ENCODE results near the gene JRKL.

The JRKL gene

DNA sequence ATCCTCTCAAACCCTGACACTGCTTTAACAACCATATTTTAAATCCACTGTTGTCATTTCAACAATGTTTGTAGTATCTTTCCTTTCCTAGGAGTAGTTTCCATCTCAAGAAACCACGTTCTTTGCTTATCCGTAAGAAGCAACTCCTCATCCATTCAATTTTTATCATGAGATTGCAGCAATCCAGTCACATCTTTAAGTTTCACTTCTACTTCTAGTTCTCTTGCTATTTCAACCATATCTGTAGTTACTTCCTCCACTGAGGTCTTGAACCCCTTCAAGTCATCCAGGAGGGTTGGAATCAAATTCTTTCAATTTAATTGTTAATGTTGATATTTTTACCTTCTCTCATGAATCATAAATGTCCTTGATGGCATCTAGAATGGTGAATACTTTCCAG is 22.5 kb upstream of the JRKL start:
- Histone ChIP-seq H3K4me2 (ENCODE audit: low read length) (no peak overlapping the region), H3K4me1 (ENCODE audit: control insufficient read depth, low read depth, low read length) (no peaks in the 10 kb centered on the region), H3K18ac (ENCODE audit: low read length) (no peak overlapping the region), H3K23ac (ENCODE audit: low read length) (no peak overlapping the region), H3K27ac (ENCODE audit: low read depth, low read length) (no peak overlapping the region), H3K9ac (ENCODE audit: low read length) (no peak overlapping the region), H3K4ac (ENCODE audit: low read depth, low read length) (no peak overlapping the region), H2BK15ac (replicated peaks; ENCODE audit: low read depth) (no peak overlapping the region), H2AK5ac (ENCODE audit: low read length) (no peak overlapping the region), H3K4me3 (ENCODE audit: low read length) (no peak overlapping the region), H2BK120ac (ENCODE audit: low read depth, low read length) (no peak overlapping the region), H3K79me1 (ENCODE audit: low read length) (no peaks in the 10 kb centered on the region), H2BK5ac (ENCODE audit: low read length) (no peak overlapping the region), H3K56ac (ENCODE audit: low read length) (no peak overlapping the region), H4K8ac (ENCODE audit: low read depth, low read length) (no peak overlapping the region), H3K27me3 (ENCODE audit: insufficient read depth, low read length, poor library complexity) (no peaks in the 10 kb centered on the region), H3K79me2 (ENCODE audit: control insufficient read depth, insufficient read depth, low read length) (no peaks in the 10 kb centered on the region), H4K5ac (ENCODE audit: low read length) (no peak overlapping the region), H3K36me3 (ENCODE audit: control insufficient read depth, insufficient read depth, low read length) (no peaks in the 10 kb centered on the region)
- WGBS (ENCODE audit: extremely low coverage, insufficient coverage, low lambda C conversion rate): no CpG with 5 or more reads among the region's 2 CpGs
- DNase-seq: no peak

DNA sequence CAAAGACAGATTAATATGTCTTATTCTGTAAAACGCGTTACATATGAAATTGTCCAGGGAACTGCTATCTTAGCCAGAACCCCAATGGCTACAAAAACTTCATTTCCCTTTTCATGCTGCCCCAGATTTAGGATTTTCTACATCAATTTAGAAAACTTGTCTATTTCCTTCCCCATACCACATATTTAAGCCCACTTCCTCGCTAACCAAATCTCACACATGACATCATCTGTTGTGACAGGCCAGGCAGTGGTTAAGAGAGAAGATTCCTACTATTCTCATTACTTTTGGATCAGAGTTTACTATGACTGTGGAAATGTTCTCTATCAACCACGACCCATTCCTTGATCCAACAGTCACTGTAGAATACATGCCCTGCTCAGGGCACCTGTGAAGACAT is 16.0 kb upstream of the JRKL start:
- no peak overlapping the region for H3K9ac ChIP-seq (ENCODE audit: low read length)
- H2AK5ac ChIP-seq (ENCODE audit: low read length): no peak overlapping the region
- H3K27ac ChIP-seq (ENCODE audit: low read depth, low read length): no peak overlapping the region
- no peak overlapping the region for H4K8ac ChIP-seq (ENCODE audit: low read depth, low read length)
- no peak overlapping the region for H3K23ac ChIP-seq (ENCODE audit: low read length)
- H3K4ac ChIP-seq (ENCODE audit: low read depth, low read length): no peak overlapping the region
- H3K18ac ChIP-seq (ENCODE audit: low read length): no peak overlapping the region
- H3K4me2 ChIP-seq (ENCODE audit: low read length): no peak overlapping the region
- no peak overlapping the region for H4K5ac ChIP-seq (ENCODE audit: low read length)
- no peaks in the 10 kb centered on the region for H3K27me3 ChIP-seq (ENCODE audit: insufficient read depth, low read length, poor library complexity)
- no peaks in the 10 kb centered on the region for H3K36me3 ChIP-seq (ENCODE audit: control insufficient read depth, insufficient read depth, low read length)
- no CpG with 5 or more reads among the region's 4 CpGs for WGBS (ENCODE audit: extremely low coverage, insufficient coverage, low lambda C conversion rate)
- H3K79me2 ChIP-seq (ENCODE audit: control insufficient read depth, insufficient read depth, low read length): no peaks in the 10 kb centered on the region
- no peak overlapping the region for H2BK15ac ChIP-seq (replicated peaks; ENCODE audit: low read depth)
- H3K4me1 ChIP-seq (ENCODE audit: control insufficient read depth, low read depth, low read length): no peaks in the 10 kb centered on the region
- no peak overlapping the region for H3K4me3 ChIP-seq (ENCODE audit: low read length)
- H2BK120ac ChIP-seq (ENCODE audit: low read depth, low read length): no peak overlapping the region
- no peak for DNase-seq
- H3K56ac ChIP-seq (ENCODE audit: low read length): no peak overlapping the region
- no peaks in the 10 kb centered on the region for H3K79me1 ChIP-seq (ENCODE audit: low read length)
- H2BK5ac ChIP-seq (ENCODE audit: low read length): no peak overlapping the region

DNA sequence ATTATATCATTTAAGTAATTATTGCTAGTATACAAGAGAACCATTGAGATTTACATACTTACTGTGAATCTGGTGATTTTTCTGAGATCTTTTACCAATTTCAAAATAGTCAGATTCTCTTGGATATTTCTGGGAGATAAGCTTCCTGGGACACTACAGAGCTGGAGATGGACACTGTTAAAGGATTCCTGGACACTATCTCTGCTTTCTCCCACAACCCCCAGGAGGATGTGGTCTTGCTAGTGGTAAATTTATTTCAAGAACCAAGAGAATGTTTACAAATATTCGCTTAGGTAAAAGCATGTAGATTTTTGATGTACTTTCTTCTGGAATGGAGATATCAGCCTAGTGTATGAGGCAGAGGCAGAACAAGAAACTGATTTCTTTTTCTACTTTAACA is 13.0 kb upstream of the JRKL start:
- H2AK5ac ChIP-seq (ENCODE audit: low read length): no peak overlapping the region
- no peak overlapping the region for H3K4me2 ChIP-seq (ENCODE audit: low read length)
- no CpG with 5 or more reads among the region's 1 CpG for WGBS (ENCODE audit: extremely low coverage, insufficient coverage, low lambda C conversion rate)
- no peaks in the 10 kb centered on the region for H3K27me3 ChIP-seq (ENCODE audit: insufficient read depth, low read length, poor library complexity)
- no peak overlapping the region for H3K56ac ChIP-seq (ENCODE audit: low read length)
- no peak overlapping the region for H4K8ac ChIP-seq (ENCODE audit: low read depth, low read length)
- H2BK5ac ChIP-seq (ENCODE audit: low read length): no peak overlapping the region
- H3K23ac ChIP-seq (ENCODE audit: low read length): no peak overlapping the region
- no peaks in the 10 kb centered on the region for H3K79me1 ChIP-seq (ENCODE audit: low read length)
- no peak overlapping the region for H3K9ac ChIP-seq (ENCODE audit: low read length)
- H3K36me3 ChIP-seq (ENCODE audit: control insufficient read depth, insufficient read depth, low read length): no peaks in the 10 kb centered on the region
- DNase-seq: no peak
- H3K4me1 ChIP-seq (ENCODE audit: control insufficient read depth, low read depth, low read length): no peaks in the 10 kb centered on the region
- H3K79me2 ChIP-seq (ENCODE audit: control insufficient read depth, insufficient read depth, low read length): no peaks in the 10 kb centered on the region
- H2BK120ac ChIP-seq (ENCODE audit: low read depth, low read length): no peak overlapping the region
- H3K18ac ChIP-seq (ENCODE audit: low read length): no peak overlapping the region
- H3K4ac ChIP-seq (ENCODE audit: low read depth, low read length): no peak overlapping the region
- H3K4me3 ChIP-seq (ENCODE audit: low read length): no peak overlapping the region
- no peak overlapping the region for H2BK15ac ChIP-seq (replicated peaks; ENCODE audit: low read depth)
- no peak overlapping the region for H3K27ac ChIP-seq (ENCODE audit: low read depth, low read length)
- H4K5ac ChIP-seq (ENCODE audit: low read length): no peak overlapping the region

DNA sequence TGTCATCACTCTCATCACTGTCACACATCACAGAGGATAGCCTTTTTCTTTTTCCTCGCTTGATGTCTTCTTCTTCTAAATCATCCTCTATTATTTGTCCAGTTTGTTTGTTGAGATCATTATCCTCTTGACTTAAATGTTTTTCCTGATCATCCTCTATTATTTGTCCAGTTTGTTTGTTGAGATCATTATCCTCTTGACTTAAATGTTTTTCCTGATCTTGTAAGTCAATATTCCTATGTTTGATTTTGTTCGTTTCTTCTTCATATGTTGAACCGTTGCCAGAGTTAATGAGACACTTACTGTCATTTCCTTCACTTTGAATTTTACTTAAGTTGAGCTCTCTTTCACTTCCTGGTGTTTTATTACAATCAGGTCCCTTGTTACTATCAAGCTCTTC is 5.7 kb upstream of the JRKL start:
- H2BK15ac ChIP-seq (replicated peaks; ENCODE audit: low read depth): no peak overlapping the region
- H3K23ac ChIP-seq (ENCODE audit: low read length): no peak overlapping the region
- no peak overlapping the region for H2BK120ac ChIP-seq (ENCODE audit: low read depth, low read length)
- no peak overlapping the region for H4K8ac ChIP-seq (ENCODE audit: low read depth, low read length)
- H2AK5ac ChIP-seq (ENCODE audit: low read length): no peak overlapping the region
- no CpG with 5 or more reads among the region's 3 CpGs for WGBS (ENCODE audit: extremely low coverage, insufficient coverage, low lambda C conversion rate)
- H3K18ac ChIP-seq (ENCODE audit: low read length): no peak overlapping the region
- H3K27ac ChIP-seq (ENCODE audit: low read depth, low read length): no peak overlapping the region
- H3K4me1 ChIP-seq (ENCODE audit: control insufficient read depth, low read depth, low read length): no peaks in the 10 kb centered on the region
- no peak for DNase-seq
- no peak overlapping the region for H4K5ac ChIP-seq (ENCODE audit: low read length)
- no peak overlapping the region for H3K56ac ChIP-seq (ENCODE audit: low read length)
- H3K36me3 ChIP-seq (ENCODE audit: control insufficient read depth, insufficient read depth, low read length): no peaks in the 10 kb centered on the region
- peaks cover 1% of the 10 kb centered on the region for H3K79me2 ChIP-seq (ENCODE audit: control insufficient read depth, insufficient read depth, low read length)
- no peak overlapping the region for H3K4me2 ChIP-seq (ENCODE audit: low read length)
- no peak overlapping the region for H3K4ac ChIP-seq (ENCODE audit: low read depth, low read length)
- H3K4me3 ChIP-seq (ENCODE audit: low read length): no peak overlapping the region
- H2BK5ac ChIP-seq (ENCODE audit: low read length): no peak overlapping the region
- no peak overlapping the region for H3K9ac ChIP-seq (ENCODE audit: low read length)
- H3K79me1 ChIP-seq (ENCODE audit: low read length): no peaks in the 10 kb centered on the region
- H3K27me3 ChIP-seq (ENCODE audit: insufficient read depth, low read length, poor library complexity): no peaks in the 10 kb centered on the region

DNA sequence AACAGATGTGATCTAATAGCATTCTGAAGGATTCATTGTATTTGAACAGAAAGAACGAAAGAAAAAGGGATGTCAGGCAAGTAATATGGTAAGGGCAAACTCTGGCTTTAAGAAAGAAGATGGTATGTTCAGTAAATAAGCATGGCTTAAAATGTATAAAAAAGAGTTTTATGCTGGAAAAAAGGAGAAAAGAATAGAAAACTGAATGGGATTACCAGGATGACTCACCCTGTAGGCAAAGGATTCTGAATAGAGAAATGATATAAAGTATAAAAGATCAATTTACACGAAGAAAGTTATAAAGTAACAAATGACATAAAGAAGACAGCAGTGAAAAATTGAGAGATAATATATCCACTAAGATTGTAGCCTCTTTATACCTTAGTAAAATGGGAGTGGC is 4.6 kb upstream of the JRKL start:
- Histone ChIP-seq H3K4me2 (ENCODE audit: low read length) (no peak overlapping the region), H3K79me1 (ENCODE audit: low read length) (no peaks in the 10 kb centered on the region), H3K36me3 (ENCODE audit: control insufficient read depth, insufficient read depth, low read length) (no peaks in the 10 kb centered on the region), H3K27ac (ENCODE audit: low read depth, low read length) (no peak overlapping the region), H2BK5ac (ENCODE audit: low read length) (no peak overlapping the region), H3K4me1 (ENCODE audit: control insufficient read depth, low read depth, low read length) (no peaks in the 10 kb centered on the region), H4K8ac (ENCODE audit: low read depth, low read length) (no peak overlapping the region), H3K18ac (ENCODE audit: low read length) (no peak overlapping the region), H3K9ac (ENCODE audit: low read length) (no peak overlapping the region), H3K23ac (ENCODE audit: low read length) (no peak overlapping the region), H2BK120ac (ENCODE audit: low read depth, low read length) (no peak overlapping the region), H4K5ac (ENCODE audit: low read length) (no peak overlapping the region), H3K4ac (ENCODE audit: low read depth, low read length) (no peak overlapping the region), H3K79me2 (ENCODE audit: control insufficient read depth, insufficient read depth, low read length) (peaks cover 1% of the 10 kb centered on the region), H3K27me3 (ENCODE audit: insufficient read depth, low read length, poor library complexity) (no peaks in the 10 kb centered on the region), H2BK15ac (replicated peaks; ENCODE audit: low read depth) (no peak overlapping the region), H3K56ac (ENCODE audit: low read length) (no peak overlapping the region), H2AK5ac (ENCODE audit: low read length) (no peak overlapping the region), H3K4me3 (ENCODE audit: low read length) (no peak overlapping the region)
- no peak for DNase-seq
- no CpG with 5 or more reads among the region's 2 CpGs for WGBS (ENCODE audit: extremely low coverage, insufficient coverage, low lambda C conversion rate)

DNA sequence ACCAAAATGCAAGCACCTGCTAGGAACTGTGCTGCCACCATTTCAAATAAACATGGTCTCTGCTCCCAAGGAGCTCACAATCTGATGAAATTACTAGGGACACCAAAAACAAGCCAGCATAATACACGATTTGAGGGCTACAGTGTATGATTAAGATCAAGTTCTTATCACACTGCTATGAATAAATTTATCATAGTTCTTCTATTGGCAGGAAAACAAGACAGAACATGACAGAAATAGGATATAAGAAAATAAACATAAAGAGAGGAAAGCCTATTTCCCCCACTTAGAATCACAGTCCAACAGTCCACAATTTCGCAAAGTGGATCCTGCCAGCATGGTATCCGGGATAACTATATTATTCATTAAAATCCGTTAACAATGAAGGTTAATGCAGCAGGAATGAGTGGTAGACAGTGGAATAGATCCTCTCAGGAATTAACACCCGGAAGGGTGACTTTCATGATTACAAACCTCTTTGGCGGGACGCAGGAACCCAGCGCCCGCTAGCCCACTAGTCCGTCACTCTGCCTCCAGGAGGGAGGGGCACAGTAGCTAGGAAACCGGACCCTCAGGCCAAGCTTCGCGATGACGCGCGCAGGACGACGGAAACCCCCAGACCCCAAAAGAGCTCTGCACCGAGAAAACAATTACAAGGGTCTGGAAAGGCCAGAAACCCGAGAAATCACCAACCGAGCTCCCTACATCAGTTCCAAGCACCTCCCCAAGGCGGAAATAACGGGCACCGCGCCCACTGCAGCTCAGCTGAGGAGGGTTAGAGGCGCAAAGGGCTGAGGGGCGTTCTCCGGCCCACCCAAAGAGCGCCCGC is 708 bp upstream of the JRKL start:
- Histone ChIP-seq H3K36me3 (ENCODE audit: control insufficient read depth, insufficient read depth, low read length) (no peaks in the 10 kb centered on the region), H3K4me2 (ENCODE audit: low read length) (peak overlapping the region; percentile 6), H2AK5ac (ENCODE audit: low read length) (no peak overlapping the region), H3K23ac (ENCODE audit: low read length) (no peak overlapping the region), H4K8ac (ENCODE audit: low read depth, low read length) (no peak overlapping the region), H3K27ac (ENCODE audit: low read depth, low read length) (peak overlapping the region; percentile 95), H3K27me3 (ENCODE audit: insufficient read depth, low read length, poor library complexity) (no peaks in the 10 kb centered on the region), H3K79me2 (ENCODE audit: control insufficient read depth, insufficient read depth, low read length) (peaks cover 1% of the 10 kb centered on the region), H3K18ac (ENCODE audit: low read length) (peak overlapping the region; percentile 35), H3K9ac (ENCODE audit: low read length) (peak overlapping the region; percentile 82), H3K4me1 (ENCODE audit: control insufficient read depth, low read depth, low read length) (no peaks in the 10 kb centered on the region), H2BK15ac (replicated peaks; ENCODE audit: low read depth) (no peak overlapping the region), H3K4me3 (ENCODE audit: low read length) (peak overlapping the region; percentile 83), H3K79me1 (ENCODE audit: low read length) (no peaks in the 10 kb centered on the region), H3K56ac (ENCODE audit: low read length) (peak overlapping the region; percentile 85), H4K5ac (ENCODE audit: low read length) (no peak overlapping the region), H3K4ac (ENCODE audit: low read depth, low read length) (peak overlapping the region; percentile 5), H2BK5ac (ENCODE audit: low read length) (no peak overlapping the region), H2BK120ac (ENCODE audit: low read depth, low read length) (no peak overlapping the region)
- peak; percentile 84 for DNase-seq
- no CpG with 5 or more reads among the region's 30 CpGs for WGBS (ENCODE audit: extremely low coverage, insufficient coverage, low lambda C conversion rate)

Data from mesendoderm (in vitro differentiated cells).